SW480 (cell line): ENCODE data around the gene PDIK1L.

Source experiments
- DNase-seq: peaks from one replicate; pipeline ENCODE4 v3.0.0-alpha.2; 2016; ENCODE audit warnings: low spot score

PDIK1L gene

GRCh38 chr1:26155370-26156284 lies 44.0 kb downstream of the PDIK1L start:
- DNase-seq = no peak

DNA sequence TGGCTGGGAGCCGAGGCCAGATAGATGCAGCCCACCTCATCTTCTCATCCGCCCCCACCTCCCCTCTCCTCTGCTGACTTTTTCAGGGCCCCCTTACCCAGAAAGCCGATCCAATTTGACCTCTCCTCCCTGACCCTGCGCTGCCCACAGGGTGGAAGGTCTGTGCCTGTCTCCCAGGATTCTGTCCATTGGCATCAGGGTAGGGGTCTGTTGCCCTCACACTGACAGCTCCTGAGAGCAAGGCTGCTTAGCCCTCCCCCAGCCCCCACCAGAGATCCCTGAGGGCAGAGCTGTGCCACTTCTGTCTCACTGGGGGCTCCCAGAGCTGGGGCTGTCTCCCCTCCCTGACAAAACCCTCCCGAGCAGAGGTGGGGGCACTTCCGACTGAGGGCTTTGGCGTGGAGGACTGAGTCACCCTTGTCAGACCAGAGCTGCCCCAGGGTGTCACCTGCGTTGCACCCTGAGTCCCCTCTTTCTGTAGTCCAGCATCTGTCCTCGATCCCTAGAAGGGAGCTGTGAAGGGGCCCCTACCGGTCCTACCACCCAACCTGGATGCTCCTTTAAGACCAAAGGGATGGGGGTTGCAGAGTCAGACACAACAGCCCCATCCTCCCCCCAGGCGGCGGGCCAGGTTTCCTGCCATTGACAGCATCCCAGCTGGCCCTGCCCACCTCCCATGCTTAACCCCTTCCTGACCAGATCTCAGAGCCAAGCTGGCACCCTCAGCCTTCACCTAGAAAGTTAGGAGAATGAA lies 44.8 kb downstream of the PDIK1L start:
- DNase-seq = no peak

DNA sequence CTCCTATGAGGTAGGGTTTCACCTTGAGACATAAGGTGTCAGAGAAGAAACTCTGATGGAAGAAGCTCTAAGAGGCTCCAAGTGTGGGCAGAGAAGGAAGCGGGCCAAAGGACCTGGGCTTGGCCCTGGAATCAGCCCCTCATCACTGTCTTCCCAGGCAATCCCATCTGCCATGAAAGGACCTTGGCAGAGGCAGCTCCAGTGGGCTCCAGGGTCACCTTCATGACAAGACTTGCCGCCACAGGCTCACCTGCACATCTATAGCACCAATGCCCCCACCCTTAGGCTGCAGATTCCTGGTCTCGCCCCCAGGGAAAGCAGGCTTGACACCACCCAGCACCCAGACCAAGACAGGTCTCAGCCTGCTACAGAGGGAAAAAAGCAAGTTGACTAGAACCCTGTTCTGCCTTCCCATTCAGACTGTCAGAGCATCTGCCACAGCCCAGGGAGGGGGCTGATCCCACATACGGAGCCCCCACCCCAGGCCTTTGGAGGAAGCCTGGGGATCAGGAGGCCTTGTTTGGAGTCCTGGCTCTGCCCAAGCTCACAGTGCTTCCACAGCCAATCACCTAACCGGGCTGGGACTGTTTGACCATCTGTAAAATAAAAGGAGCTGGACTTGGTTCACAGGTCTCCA lies 46.8 kb downstream of the PDIK1L start:
- no peak for DNase-seq

GRCh38 chr1:26158908-26159742 lies 47.5 kb downstream of the PDIK1L start, which contains the start of gene FAM110D:
FAM110D (plus strand) TSS chr1:26159079; CDS start chr1:26161292, 2,213 bp downstream.
- DNase-seq = no peak

- no peak for DNase-seq
Observed at GRCh38 chr1:26159743-26160039, 48.1 kb downstream of the PDIK1L start.

DNA sequence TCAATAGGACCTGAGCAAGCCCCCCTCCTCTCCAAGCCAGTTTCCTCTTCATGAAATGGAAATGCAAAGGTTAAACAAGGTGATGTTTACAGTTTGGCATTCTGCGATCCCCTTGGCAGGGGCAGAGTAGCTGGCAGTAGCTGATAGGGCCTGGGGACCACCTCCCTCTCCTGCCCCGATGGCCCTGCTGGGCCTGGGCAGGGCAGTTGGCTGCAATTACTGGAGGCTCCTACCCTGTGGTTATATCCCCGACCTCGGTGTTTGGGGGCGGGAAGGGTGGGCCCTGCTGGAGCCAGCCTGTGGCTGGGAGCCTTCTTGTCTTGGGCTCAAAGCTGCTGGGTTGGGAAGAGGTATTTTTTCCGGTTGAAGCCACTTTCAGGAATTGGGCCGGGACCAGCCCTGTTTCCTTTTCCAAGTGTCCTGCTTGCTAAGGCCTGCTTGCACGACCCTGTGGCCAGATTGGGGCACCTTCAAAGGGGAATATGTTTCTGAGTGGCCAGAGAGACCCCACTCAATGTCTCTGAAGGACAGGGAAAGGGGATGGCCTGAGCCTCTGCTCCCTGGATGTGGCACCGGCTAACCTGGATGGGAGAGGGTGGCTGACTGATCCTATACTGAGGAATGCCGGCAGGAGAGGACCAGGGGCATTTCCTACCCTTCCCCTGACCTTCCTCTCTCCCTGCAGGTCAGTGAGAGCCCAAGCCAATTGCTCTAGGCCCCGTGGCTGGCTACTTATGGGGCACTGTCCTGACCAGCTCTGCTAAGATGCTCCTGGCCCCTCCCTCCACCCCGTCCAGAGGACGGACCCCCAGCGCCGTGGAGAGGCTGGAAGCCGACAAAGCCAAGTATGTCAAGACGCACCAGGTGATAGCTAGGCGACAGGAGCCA lies 49.1 kb downstream of the PDIK1L start:
- DNase-seq = no peak

DNA sequence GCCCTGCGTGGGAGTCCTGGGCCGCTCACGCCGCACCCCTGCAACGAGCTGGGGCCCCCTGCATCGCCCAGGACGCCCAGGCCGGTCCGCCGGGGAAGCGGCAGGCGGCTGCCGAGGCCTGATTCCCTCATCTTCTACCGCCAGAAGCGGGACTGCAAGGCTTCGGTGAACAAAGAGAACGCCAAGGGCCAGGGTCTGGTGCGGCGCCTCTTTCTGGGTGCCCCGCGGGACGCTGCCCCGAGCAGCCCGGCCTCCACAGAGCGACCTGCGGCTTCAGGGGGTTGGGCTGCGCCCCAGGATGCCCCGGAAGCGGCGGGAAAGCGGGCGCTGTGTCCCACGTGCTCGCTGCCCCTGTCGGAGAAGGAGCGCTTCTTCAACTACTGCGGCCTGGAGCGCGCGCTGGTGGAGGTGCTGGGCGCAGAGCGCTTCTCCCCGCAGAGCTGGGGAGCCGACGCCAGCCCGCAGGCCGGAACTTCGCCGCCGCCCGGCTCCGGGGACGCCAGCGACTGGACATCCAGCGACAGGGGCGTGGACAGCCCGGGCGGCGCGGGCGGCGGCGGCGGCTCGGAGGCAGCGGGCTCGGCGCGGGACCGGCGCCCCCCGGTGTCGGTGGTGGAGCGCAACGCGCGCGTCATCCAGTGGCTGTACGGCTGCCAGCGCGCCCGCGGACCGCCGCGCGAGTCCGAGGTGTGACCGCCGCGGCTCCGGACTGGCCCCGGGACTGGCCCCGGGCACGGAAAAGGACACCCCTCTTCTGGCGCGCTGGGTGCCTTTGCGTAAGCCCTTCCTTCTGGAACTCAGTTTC lies 50.0 kb downstream of the PDIK1L start:
- peak; percentile 69 for DNase-seq

- DNase-seq = no peak
Observed at GRCh38 chr1:26162220-26162709, 50.6 kb downstream of the PDIK1L start.

DNA sequence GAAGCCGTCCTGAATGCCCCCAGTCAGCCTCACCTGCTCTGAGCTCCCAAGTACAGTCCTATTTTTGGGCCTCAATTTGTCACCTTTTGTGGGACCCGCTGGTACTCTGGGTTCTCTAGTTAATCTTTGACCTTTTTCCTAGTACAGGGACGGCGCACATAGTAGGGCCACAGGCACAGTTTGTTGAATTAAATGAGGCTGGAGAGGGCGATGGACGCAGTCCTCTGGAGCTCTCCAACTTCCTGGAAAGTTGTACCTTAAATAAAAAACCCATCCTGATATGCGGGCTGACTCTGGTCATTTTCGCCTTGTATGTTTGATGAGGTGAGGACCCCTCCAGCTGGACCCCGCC lies 52.0 kb downstream of the PDIK1L start:
- DNase-seq = no peak

GRCh38 chr1:26164036-26164860 lies 52.6 kb downstream of the PDIK1L start:
- DNase-seq = no peak

DNA sequence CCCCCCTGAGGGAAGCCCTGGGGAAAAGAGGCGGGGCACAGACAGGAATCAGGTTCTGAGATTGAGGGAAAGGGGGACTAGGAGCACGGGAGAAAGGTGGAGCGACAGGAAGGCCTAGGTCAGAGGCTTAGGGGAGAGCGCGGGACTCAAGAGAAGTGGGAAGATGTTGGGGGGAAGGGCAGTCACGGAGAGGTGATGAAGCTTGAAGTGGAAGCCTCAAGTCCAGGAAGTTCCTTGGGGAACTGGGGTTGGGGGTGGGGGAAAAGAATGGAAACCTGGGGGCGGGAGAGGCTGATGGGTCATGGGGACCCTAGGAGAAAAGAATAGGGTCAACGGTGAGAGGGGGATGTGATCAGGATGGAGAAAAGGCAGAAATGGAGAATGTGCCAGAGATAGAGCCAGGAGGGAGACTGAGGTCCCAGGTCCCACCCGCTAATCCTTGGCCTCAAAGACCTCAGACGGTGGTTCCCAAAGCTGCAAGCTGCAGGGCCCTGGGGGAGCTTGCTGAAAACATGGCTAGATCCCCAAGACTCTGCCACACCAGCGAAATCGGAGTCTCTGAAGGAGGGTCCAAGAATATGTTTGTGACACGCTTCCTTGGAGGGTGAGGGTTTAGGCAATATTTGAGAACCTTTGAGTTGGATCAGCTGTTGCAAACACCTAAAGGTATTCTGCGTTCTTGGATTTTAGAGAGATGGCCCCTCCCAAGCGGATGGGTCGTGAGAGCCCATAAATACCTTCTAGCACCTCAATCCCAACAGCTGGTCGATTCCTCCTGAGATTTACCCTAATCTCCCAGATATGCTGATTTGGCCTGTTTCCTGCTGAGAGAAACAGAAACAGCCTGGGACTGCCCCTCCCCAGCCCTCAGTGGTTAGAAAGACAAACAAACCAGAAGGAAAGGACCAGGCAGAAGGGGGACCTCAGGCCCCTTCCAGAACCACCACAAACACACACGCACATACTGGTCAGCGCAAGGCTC lies 53.5 kb downstream of the PDIK1L start:
- no peak for DNase-seq

GRCh38 chr1:26166719-26167281 lies 55.2 kb downstream of the PDIK1L start:
- DNase-seq = no peak

- no peak for DNase-seq
Observed at GRCh38 chr1:26168410-26169197, 57.0 kb downstream of the PDIK1L start, which contains the start of gene C1orf232. C1orf232 (minus strand) TSS chr1:26168963; CDS start chr1:26168499, 464 bp downstream.

DNA sequence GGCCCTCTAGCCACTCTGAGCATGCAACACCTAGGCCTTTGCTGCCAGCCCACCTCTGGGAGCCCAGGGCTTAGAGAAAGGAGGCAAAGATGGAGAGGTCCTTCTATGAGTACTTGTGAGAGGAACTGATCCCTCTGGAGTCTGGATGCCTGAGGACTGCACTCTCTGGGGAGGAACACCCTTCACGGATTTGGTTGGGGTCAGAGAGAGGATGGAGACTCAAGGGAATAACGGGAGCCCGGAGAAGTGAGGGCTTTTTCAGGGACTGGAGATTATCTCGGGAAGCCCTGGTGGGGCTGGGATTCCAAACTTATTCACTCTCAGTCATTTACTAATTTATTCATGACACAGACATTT lies 57.6 kb downstream of the PDIK1L start:
- no peak for DNase-seq

DNA sequence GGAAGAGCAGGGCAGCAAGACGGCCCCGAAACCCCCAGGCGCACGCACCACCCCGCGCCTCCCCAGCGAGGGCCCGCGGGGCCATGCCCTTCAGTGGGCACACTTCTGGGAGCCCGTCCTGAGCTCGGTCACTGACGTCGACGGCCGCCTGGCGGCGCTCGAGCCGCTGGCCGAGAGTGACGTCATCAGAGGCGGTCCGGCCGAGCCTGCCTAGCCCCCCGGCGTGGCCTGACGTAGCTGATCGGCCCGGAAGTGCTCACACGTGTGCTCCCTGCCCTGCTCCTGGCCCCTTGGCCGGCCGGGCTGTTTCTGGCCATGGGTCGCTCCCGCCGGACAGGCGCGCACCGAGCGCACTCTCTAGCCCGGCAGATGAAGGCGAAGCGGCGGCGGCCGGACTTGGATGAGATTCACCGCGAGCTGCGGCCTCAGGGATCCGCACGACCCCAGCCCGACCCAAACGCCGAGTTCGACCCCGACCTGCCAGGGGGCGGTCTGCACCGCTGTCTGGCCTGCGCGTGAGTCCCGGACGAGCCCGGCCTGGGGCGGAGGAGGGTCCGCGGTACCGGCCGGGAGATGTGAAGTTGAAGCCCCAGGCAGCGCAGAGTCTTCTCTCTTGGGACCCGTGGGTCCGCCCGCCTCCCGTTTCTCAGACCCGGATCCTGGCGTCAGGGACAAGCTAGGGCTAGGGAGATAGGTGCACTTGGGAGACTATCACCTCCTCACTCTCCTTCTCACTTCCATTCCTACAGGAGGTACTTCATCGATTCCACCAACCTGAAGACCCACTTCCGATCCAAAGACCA lies 58.2 kb downstream of the PDIK1L start, which contains the start of gene ZNF593:
Gene ZNF593, plus strand, starts transcription at position 240 of the 803 bp plus-strand sequence. Its CDS starts 76 bp downstream, at position 316.
- peak; percentile 90 for DNase-seq

DNA sequence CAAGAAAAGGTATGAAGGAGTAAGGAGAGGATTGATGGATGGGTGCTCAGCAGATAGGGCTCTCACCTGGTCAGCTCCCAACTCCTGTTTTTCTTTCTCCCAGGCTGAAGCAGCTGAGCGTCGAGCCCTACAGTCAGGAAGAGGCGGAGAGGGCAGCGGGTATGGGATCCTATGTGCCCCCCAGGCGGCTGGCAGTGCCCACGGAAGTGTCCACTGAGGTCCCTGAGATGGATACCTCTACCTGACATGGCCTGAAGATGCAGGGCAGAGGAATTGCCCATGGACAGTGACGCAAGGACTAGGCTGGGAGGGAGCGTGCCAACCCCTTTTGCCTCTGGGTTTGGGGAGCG lies 58.8 kb downstream of the PDIK1L start:
- DNase-seq = no peak
